Testis (tissue), 2 donors: ENCODE measurements around the gene ATP2A2.

Experiments
- CTCF ChIP-seq, 3 experiments: fragments of 450-650 bp in 2 of 3; fragments of 200-600 bp in 1 of 3; sonication (generic) in 1 of 3; IDR thresholded peaks; one replicate each; pipeline ENCODE4 v1.5.1; 2016 to 2019; ENCODE audit warnings: antibody characterized with exemption in 3 of 3, mild to moderate bottlenecking in 2 of 3, moderate library complexity in 1 of 3
- POLR2A ChIP-seq: fragments of 450-650 bp; IDR thresholded peaks from one replicate; pipeline ENCODE4 v1.6.1; 2017; ENCODE audit warnings: antibody characterized with exemption, mild to moderate bottlenecking, moderate library complexity

- no peak for TF ChIP-seq CTCF (IDR thresholded peaks at IDR 0.05)
- no peak for TF ChIP-seq POLR2A
These were observed 92.0 kb downstream of the ATP2A2 start for GRCh38 chr12:110373025-110373424.
